ENCODE data around the gene MMP23B. TPM values are rescaled to one million over a fixed set of nuclear protein-coding genes. Genes with fewer than 3 reads are reported as not detected.

Gene MMP23B
- total RNA-seq, 4 donors from 2014 or later = 0.67 to 7.8 (median 3.5) TPM

- H3K36me3 ChIP-seq = no peaks in the 10 kb centered on the region
- no peak overlapping the region for H3K27ac ChIP-seq
- WGBS, 2 donors = 67% methylated on average over 12 of the region's 22 CpGs; no CpG with 5 or more reads in 1 of the 2 donors
- no peak overlapping the region for H3K4me3 ChIP-seq (replicated peaks in 1 of 3)
- no peak for DNase-seq
- no peak for TF ChIP-seq POLR2A (IDR thresholded peaks at IDR 0.05)
- TF ChIP-seq CTCF (IDR thresholded peaks at IDR 0.05) = no peak
- no peaks in the 10 kb centered on the region for H3K27me3 ChIP-seq
- peaks cover 10 to 35% of the 10 kb centered on the region in 2 donors for H3K4me1 ChIP-seq
- intact Hi-C loops (cut with DNase I) = no loop called here
- no peaks in the 10 kb centered on the region for H3K9me3 ChIP-seq
Observed at GRCh38 chr1:1600861-1601563, 31.0 kb upstream of the MMP23B start.

- Histone ChIP-seq H3K4me1 (peaks cover 10 to 35% of the 10 kb centered on the region in 2 donors), H3K9me3 (no peaks in the 10 kb centered on the region), H3K27ac (no peak overlapping the region), H3K36me3 (no peaks in the 10 kb centered on the region), H3K4me3 (replicated peaks in 1 of 3) (no peak overlapping the region), H3K27me3 (no peaks in the 10 kb centered on the region)
- intact Hi-C loops (cut with DNase I) = no loop called here
- DNase-seq = no peak
- 86 to 88% methylated on average over 8 to 12 of the region's 15 CpGs for WGBS, 2 donors
- no peak for TF ChIP-seq POLR2A (IDR thresholded peaks at IDR 0.05)
Observed at GRCh38 chr1:1601564-1602303, 30.2 kb upstream of the MMP23B start.

GRCh38 chr1:1602304-1602967, 29.5 kb upstream of the MMP23B start:
- no peaks in the 10 kb centered on the region for H3K36me3 ChIP-seq
- WGBS, 2 donors = 64 to 67% methylated on average over 17 to 18 of the region's 18 CpGs
- no peak for DNase-seq
- H3K4me3 ChIP-seq (replicated peaks in 1 of 3) = no peak overlapping the region
- intact Hi-C loops (cut with DNase I) = no loop called here
- H3K4me1 ChIP-seq = peaks cover 10 to 30% of the 10 kb centered on the region in 2 donors
- H3K27me3 ChIP-seq = no peaks in the 10 kb centered on the region
- H3K9me3 ChIP-seq = no peaks in the 10 kb centered on the region
- H3K27ac ChIP-seq = no peak overlapping the region
- TF ChIP-seq CTCF (IDR thresholded peaks at IDR 0.05) (no peak), POLR2A (IDR thresholded peaks at IDR 0.05) (no peak)

- no peaks in the 10 kb centered on the region for H3K9me3 ChIP-seq
- WGBS, 2 donors = 66 to 81% methylated on average over 9 of the region's 13 CpGs
- intact Hi-C loops (cut with DNase I) = no loop called here
- H3K27ac ChIP-seq = no peak overlapping the region
- TF ChIP-seq CTCF (IDR thresholded peaks at IDR 0.05) (no peak), POLR2A (IDR thresholded peaks at IDR 0.05) (no peak)
- H3K36me3 ChIP-seq = no peaks in the 10 kb centered on the region
- DNase-seq = no peak
- no peak overlapping the region for H3K4me3 ChIP-seq (replicated peaks in 1 of 3)
- H3K27me3 ChIP-seq = no peaks in the 10 kb centered on the region
- peaks cover 7 to 24% of the 10 kb centered on the region in 2 donors for H3K4me1 ChIP-seq
Observed at GRCh38 chr1:1602968-1603506, 28.9 kb upstream of the MMP23B start.

GRCh38 chr1:1603671-1604373, 28.2 kb upstream of the MMP23B start:
- H3K27ac ChIP-seq = no peak overlapping the region
- H3K27me3 ChIP-seq = no peaks in the 10 kb centered on the region
- intact Hi-C loops (cut with DNase I) = no loop called here
- peaks cover 7 to 16% of the 10 kb centered on the region in 2 donors for H3K4me1 ChIP-seq
- TF ChIP-seq POLR2A (IDR thresholded peaks at IDR 0.05) (no peak), CTCF (IDR thresholded peaks at IDR 0.05) (no peak)
- WGBS, 2 donors = 72 to 77% methylated on average over 7 to 8 of the region's 13 CpGs
- no peak overlapping the region for H3K4me3 ChIP-seq (replicated peaks in 1 of 3)
- no peak for DNase-seq
- H3K36me3 ChIP-seq = no peaks in the 10 kb centered on the region
- H3K9me3 ChIP-seq = no peaks in the 10 kb centered on the region
